Measurements from ENCODE around the gene UROC1.

Gene UROC1

GRCh38 chr3:126476166-126477060, 41.2 kb downstream of the UROC1 start:
- TF ChIP-seq CTCF (IDR thresholded peaks at IDR 0.05; ENCODE audit: low read depth, low read length), result no peak
- DNase-seq (ENCODE audit: extremely low read depth, low read depth), result no peak

GRCh38 chr3:126475413-126476114, 42.0 kb downstream of the UROC1 start, which contains the start of gene ZXDC:
ZXDC (minus strand) TSS chr3:126475891; CDS start chr3:126475865, 26 bp downstream.
- peak; percentile 41 for TF ChIP-seq CTCF (IDR thresholded peaks at IDR 0.05; ENCODE audit: low read depth, low read length)
- peak; percentile 88 for DNase-seq (ENCODE audit: extremely low read depth, low read depth)

GRCh38 chr3:126474498-126475412, 42.8 kb downstream of the UROC1 start:
- no peak for TF ChIP-seq CTCF (IDR thresholded peaks at IDR 0.05; ENCODE audit: low read depth, low read length)
- DNase-seq (ENCODE audit: extremely low read depth, low read depth), result no peak

- TF ChIP-seq CTCF (IDR thresholded peaks at IDR 0.05; ENCODE audit: low read depth, low read length), result no peak
- DNase-seq (ENCODE audit: extremely low read depth, low read depth), result no peak
Observed at GRCh38 chr3:126473292-126474168, 44.0 kb downstream of the UROC1 start.

- TF ChIP-seq CTCF (IDR thresholded peaks at IDR 0.05; ENCODE audit: low read depth, low read length), result peak; percentile 17
- peak; percentile 76 for DNase-seq (ENCODE audit: extremely low read depth, low read depth)
Observed at GRCh38 chr3:126472277-126473006, 45.1 kb downstream of the UROC1 start.

- no peak for TF ChIP-seq CTCF (IDR thresholded peaks at IDR 0.05; ENCODE audit: low read depth, low read length)
- DNase-seq (ENCODE audit: extremely low read depth, low read depth), result no peak
Observed at GRCh38 chr3:126469479-126469878, 48.1 kb downstream of the UROC1 start.

Data from AG09319 (cell line).